ENCODE measurements around the gene GRIP1. TPM values are rescaled to one million over a fixed set of nuclear protein-coding genes. Genes with fewer than 3 reads are reported as not detected.

The GRIP1 gene
- polyA plus RNA-seq, 1 experiment = 0.63 TPM

- DNase-seq (ENCODE audit: low read depth) = no peak
- POLR2A ChIA-PET = no interaction called here
- no peaks in the 10 kb centered on the region for H3K36me3 ChIP-seq (ENCODE audit: control insufficient read depth, insufficient read depth, low read length)
- H3K4me3 ChIP-seq (ENCODE audit: low read depth, low read length) = no peak overlapping the region
- CTCF ChIA-PET = interaction anchor here (3.4 kb wide), 1 partner anchor 10 kb away, joined by 22 read pairs; no protein-coding TSS in a partner anchor
- TF ChIP-seq CTCF (IDR thresholded peaks at IDR 0.05; ENCODE audit: insufficient read depth, low read depth, low read length) = no peak
- H3K27me3 ChIP-seq (ENCODE audit: control insufficient read depth, insufficient read depth, low read length) = peaks cover 4% of the 10 kb centered on the region; the same call in 1 of the 2 replicates
These were observed 4.9 kb upstream of the GRIP1 start for GRCh38 chr12:66683822-66684221.

- CTCF ChIA-PET = interaction anchor here (3.4 kb wide), 1 partner anchor 11 kb away, joined by 22 read pairs; no protein-coding TSS in a partner anchor
- no peak for DNase-seq (ENCODE audit: low read depth)
- H3K36me3 ChIP-seq (ENCODE audit: control insufficient read depth, insufficient read depth, low read length) = no peaks in the 10 kb centered on the region
- POLR2A ChIA-PET = no interaction called here
- H3K4me3 ChIP-seq (ENCODE audit: low read depth, low read length) = no peak overlapping the region
- peaks cover 5% of the 10 kb centered on the region; the same call in 1 of the 2 replicates for H3K27me3 ChIP-seq (ENCODE audit: control insufficient read depth, insufficient read depth, low read length)
- TF ChIP-seq CTCF (IDR thresholded peaks at IDR 0.05; ENCODE audit: insufficient read depth, low read depth, low read length) = no peak
These were observed 4.2 kb upstream of the GRIP1 start for GRCh38 chr12:66683073-66683472.

GRCh38 chr12:66679461-66680084 lies 697 bp upstream of the GRIP1 start:
- Histone ChIP-seq H3K4me3 (ENCODE audit: low read depth, low read length) (no peak overlapping the region), H3K27me3 (ENCODE audit: control insufficient read depth, insufficient read depth, low read length) (peaks cover 5% of the 10 kb centered on the region; the same call in 1 of the 2 replicates), H3K36me3 (ENCODE audit: control insufficient read depth, insufficient read depth, low read length) (no peaks in the 10 kb centered on the region)
- ChIA-PET CTCF (no interaction called here), POLR2A (no interaction called here)
- no peak for DNase-seq (ENCODE audit: low read depth)
- no peak for TF ChIP-seq CTCF (IDR thresholded peaks at IDR 0.05; ENCODE audit: insufficient read depth, low read depth, low read length)

- H3K27me3 ChIP-seq (ENCODE audit: control insufficient read depth, insufficient read depth, low read length) = peaks cover 4% of the 10 kb centered on the region
- POLR2A ChIA-PET = no interaction called here
These were observed 2.6 kb downstream of the GRIP1 start for GRCh38 chr12:66676241-66676640.

More at GRCh38 chr12:66676241-66676640, 2.6 kb downstream of the GRIP1 start:
- DNase-seq (ENCODE audit: low read depth) = no peak
- TF ChIP-seq CTCF (IDR thresholded peaks at IDR 0.05; ENCODE audit: insufficient read depth, low read depth, low read length) = no peak
- Histone ChIP-seq H3K36me3 (ENCODE audit: control insufficient read depth, insufficient read depth, low read length) (no peaks in the 10 kb centered on the region), H3K4me3 (ENCODE audit: low read depth, low read length) (no peak overlapping the region)
- CTCF ChIA-PET = no interaction called here
